ENCODE results near the gene SPOCK1.

The SPOCK1 gene

DNA sequence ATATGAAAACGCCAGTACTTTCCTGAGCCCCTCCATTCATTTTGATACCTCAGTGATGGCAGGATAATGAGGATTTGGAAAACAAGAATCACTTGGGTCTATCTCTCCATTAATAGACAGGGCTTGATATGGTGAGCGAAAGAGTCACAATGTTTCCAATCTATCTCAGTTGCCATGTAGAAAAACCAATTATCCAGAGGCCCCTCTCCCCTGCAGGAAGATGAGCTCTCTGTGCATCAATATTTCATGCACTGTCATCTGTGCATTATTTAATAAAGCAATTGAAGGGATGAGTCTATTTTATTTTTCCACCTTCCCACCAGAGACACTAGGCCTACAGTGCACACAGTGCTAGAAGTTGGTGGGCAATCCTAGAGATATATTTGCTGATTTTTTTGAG is 326.9 kb downstream of the SPOCK1 start:
- no peak for DNase-seq (ENCODE audit: extremely low spot score)
- CTCF ChIA-PET = interaction anchor here (1.0 to 1.3 kb wide), 2 partner anchors 10 to 1318 kb away, joined by 3 read pairs; no protein-coding TSS in a partner anchor
- TF ChIP-seq, protein P1, sequence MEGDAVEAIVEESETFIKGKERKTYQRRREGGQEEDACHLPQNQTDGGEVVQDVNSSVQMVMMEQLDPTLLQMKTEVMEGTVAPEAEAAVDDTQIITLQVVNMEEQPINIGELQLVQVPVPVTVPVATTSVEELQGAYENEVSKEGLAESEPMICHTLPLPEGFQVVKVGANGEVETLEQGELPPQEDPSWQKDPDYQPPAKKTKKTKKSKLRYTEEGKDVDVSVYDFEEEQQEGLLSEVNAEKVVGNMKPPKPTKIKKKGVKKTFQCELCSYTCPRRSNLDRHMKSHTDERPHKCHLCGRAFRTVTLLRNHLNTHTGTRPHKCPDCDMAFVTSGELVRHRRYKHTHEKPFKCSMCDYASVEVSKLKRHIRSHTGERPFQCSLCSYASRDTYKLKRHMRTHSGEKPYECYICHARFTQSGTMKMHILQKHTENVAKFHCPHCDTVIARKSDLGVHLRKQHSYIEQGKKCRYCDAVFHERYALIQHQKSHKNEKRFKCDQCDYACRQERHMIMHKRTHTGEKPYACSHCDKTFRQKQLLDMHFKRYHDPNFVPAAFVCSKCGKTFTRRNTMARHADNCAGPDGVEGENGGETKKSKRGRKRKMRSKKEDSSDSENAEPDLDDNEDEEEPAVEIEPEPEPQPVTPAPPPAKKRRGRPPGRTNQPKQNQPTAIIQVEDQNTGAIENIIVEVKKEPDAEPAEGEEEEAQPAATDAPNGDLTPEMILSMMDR (IDR thresholded peaks at IDR 0.05; ENCODE audit: control extremely low read depth, extremely low read depth, low read depth, missing control alignments) = no peak
- POLR2A ChIA-PET = no interaction called here

DNA sequence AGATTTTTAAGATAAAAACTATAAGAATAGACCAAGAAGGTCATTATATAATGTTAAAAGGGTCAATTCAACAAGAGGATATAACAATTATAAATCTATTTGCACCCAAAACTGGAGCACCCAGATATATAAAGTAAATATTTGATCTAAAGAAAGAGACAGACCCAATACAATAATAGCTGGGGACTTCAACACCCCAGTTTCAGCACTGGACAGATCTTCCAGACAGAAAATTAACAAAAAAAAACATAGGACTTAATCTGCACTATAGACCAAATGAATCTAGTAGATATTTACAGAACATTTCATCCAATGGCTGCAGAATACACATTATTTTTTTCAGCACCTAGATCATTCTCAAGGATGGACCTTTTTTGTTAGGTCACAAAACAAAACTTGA is 331.9 kb downstream of the SPOCK1 start:
- ChIA-PET CTCF (no interaction called here), POLR2A (no interaction called here)
- DNase-seq (ENCODE audit: extremely low spot score) = no peak
- TF ChIP-seq, protein P1 (IDR thresholded peaks at IDR 0.05; ENCODE audit: control extremely low read depth, extremely low read depth, low read depth, missing control alignments) = no peak

DNA sequence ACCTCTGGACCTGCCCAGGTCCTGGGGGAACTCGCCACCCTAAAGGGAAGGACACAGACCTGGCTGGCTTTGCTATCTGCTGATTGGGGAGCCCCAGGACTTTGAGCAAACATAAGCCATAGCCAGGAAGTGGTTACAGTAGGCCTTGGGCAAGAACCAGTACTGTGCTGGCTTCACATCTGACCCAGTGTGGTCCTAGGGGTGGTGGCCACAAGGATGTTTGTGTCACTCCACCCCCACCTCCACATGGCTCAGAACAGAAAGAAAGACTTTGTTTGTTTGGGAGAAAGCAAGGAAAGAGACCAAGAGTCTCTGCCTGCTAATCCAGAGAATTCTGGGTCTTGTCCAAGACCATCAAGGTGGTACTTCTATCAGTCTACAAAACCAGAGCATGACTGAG is 334.2 kb downstream of the SPOCK1 start:
- TF ChIP-seq, protein P1 (IDR thresholded peaks at IDR 0.05; ENCODE audit: control extremely low read depth, extremely low read depth, low read depth, missing control alignments) = no peak
- no peak for DNase-seq (ENCODE audit: extremely low spot score)
- ChIA-PET POLR2A (no interaction called here), CTCF (no interaction called here)

DNA sequence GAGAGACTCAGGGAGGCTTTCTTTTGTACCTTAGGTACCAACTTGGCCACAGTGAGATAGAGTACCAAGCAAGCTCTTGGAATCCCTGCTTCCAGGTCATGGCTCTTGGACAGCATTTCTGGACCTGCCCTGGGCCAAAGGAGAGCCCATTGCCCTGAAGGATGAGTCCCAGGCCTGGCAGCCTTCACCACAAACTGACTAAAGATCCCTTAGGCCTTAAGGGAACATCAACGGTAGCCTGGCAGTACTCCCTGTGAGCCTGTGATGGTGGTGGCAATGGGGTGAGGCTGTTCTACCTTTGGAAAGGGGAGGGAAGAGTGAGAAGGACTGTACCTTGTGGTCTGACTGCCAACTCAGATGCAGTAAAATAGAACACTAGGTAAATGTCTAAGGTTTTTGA is 334.6 kb downstream of the SPOCK1 start:
- TF ChIP-seq, protein P1 (IDR thresholded peaks at IDR 0.05; ENCODE audit: control extremely low read depth, extremely low read depth, low read depth, missing control alignments) = no peak
- CTCF ChIA-PET = interaction anchor here (0.9 kb wide), 1 partner anchor 9 kb away, joined by 4 read pairs; no protein-coding TSS in a partner anchor
- DNase-seq (ENCODE audit: extremely low spot score) = no peak
- POLR2A ChIA-PET = no interaction called here

DNA sequence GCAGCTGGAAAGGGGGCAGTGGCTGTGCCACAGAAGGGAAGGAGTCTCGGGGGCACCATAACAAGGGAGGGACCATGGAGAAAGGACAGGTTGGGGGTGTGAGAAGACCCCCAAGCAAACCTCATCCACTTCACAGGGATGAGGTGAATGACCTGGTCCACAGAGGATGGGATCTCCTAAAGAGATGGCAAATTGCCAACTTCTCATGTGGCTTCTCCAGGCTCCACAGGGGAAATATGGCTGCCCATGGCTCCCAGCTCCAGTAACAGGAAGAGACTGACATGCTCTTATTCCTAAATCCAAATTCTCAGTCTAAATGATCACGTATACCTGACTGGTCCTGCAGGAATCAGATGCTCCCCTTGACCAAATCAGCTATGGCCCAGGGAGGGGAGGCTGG is 340.4 kb downstream of the SPOCK1 start:
- POLR2A ChIA-PET = no interaction called here
- DNase-seq (ENCODE audit: extremely low spot score) = no peak
- CTCF ChIA-PET = no interaction called here
- TF ChIP-seq, protein P1 (IDR thresholded peaks at IDR 0.05; ENCODE audit: control extremely low read depth, extremely low read depth, low read depth, missing control alignments) = no peak

DNA sequence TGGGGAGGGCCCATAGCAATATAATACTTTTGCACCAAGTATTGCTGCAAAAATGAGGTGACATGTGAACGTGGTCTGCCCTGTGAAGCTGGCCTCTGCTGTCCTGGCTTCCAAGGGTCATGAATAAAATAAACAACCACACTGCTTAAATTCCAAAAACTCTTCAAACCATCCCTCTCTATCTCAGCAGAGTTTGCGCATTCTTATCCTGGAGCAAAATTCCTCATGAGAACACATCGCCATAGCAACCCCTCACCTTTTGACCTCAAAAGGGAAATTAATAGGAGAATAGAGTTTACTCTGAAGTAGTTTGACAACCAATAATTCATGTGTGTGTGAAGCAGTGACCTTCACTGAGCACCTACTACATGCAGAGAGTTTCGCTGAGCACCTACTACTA is 342.9 kb downstream of the SPOCK1 start:
- TF ChIP-seq, protein P1 (IDR thresholded peaks at IDR 0.05; ENCODE audit: control extremely low read depth, extremely low read depth, low read depth, missing control alignments) = no peak
- POLR2A ChIA-PET = no interaction called here
- CTCF ChIA-PET = no interaction called here
- no peak for DNase-seq (ENCODE audit: extremely low spot score)

Data from GM10248 (cell line).